ENCODE data around the gene ARL11.
A peak's percentile ranks its signal among the peaks of the same experiment; 100 is the strongest.
"Not testable (repeated sequence)": the region's sequence is repeated elsewhere in the genome, so short reads cannot be mapped to it uniquely, and the experiment has no call there.

The ARL11 gene

DNA sequence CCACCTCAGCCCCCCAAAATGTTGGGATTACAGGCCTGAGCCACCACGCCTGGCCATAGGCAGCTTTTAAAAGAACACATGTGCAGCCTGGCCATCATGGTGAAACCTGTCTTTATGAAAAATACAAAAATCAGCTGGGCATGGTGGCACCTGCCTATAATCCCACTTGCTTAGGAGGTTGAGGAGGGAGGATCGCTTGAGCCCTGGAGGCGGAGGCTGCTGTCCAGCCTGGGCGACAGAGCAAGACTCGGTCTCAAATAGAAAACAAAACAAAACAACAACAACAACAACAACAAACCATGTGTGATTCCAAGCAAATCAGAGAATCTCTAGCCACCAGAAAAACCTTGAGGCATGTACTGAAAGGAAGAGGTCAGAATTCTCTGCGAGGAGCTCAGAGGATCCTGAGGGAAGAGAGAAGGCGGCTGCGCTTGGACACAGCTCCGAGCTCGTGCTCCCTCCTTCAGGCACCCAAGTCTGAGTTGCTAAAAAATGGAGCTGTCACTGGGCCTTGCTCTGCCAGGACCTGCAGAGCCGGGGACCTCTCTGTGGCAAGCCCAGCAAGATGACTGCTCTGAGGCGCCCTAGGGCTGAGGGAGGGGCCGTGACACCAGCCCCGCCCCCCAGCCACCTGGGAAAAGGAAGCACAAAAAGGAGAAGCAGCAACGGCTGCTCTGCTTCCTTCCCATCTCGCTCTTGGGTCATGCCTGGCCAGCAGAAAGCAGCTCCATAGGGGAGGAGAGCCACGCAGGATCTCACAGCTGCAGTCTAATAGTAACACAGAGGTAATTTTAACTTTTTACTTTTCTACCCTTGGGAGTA, at the start of gene ARL11:
ARL11 (plus strand) TSS at position 677 of the 822 bp plus-strand sequence. CDS start 1,941 bp downstream, outside the sequence.
- no peaks in the 10 kb centered on the region for H3K9me3 ChIP-seq (ENCODE audit: control insufficient read depth, insufficient read depth, low read depth, low read length)
- no peak within 1 kb of the TSS for H3K27ac ChIP-seq (ENCODE audit: low read depth, low read length)
- peaks cover 14% of the 10 kb centered on the region; the same call in 1 of the 2 replicates for H3K4me1 ChIP-seq (ENCODE audit: control insufficient read depth, insufficient read depth, low read length)
- no peak within 1 kb of the TSS for H3K9ac ChIP-seq (ENCODE audit: low read length)
- peak within 1 kb of the TSS; percentile 48 for H3K4me3 ChIP-seq (ENCODE audit: low read depth, low read length)
- no peaks in the 10 kb centered on the region for H3K36me3 ChIP-seq (ENCODE audit: control insufficient read depth, insufficient read depth, low read length)
- H3K27me3 ChIP-seq (ENCODE audit: control insufficient read depth, insufficient read depth, low read length) = no peaks in the 10 kb centered on the region

DNA sequence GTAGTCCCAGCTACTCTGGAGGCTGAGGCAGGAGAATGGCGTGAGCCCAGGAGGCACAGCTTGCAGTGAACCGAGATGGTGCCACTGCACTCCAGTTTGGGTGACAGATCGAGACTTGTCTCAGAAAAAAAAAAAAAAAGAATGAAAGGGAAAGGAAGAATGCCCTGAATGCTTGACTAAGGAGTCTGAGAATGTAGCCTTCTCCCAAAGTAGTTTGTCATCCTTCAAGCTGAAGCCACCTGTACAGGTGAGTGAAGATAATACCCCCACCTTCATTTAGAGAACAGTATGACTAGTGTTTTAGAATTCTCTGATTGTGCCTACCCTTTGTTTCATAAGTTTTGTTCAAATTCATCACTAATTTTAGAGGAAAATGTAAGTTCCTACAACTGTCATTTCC, 48.8 kb upstream of the ARL11 start:
- no peaks in the 10 kb centered on the region for H3K4me1 ChIP-seq (ENCODE audit: control insufficient read depth, insufficient read depth, low read length)
- H3K27ac ChIP-seq (ENCODE audit: low read depth, low read length) = no peak overlapping the region
- H3K36me3 ChIP-seq (ENCODE audit: control insufficient read depth, insufficient read depth, low read length) = peaks cover 21% of the 10 kb centered on the region
- no peaks in the 10 kb centered on the region for H3K9me3 ChIP-seq (ENCODE audit: control insufficient read depth, insufficient read depth, low read depth, low read length)
- H3K9ac ChIP-seq (ENCODE audit: low read length) = no peak overlapping the region
- no peaks in the 10 kb centered on the region for H3K27me3 ChIP-seq (ENCODE audit: control insufficient read depth, insufficient read depth, low read length)
- no peak overlapping the region for H3K4me3 ChIP-seq (ENCODE audit: low read depth, low read length)

DNA sequence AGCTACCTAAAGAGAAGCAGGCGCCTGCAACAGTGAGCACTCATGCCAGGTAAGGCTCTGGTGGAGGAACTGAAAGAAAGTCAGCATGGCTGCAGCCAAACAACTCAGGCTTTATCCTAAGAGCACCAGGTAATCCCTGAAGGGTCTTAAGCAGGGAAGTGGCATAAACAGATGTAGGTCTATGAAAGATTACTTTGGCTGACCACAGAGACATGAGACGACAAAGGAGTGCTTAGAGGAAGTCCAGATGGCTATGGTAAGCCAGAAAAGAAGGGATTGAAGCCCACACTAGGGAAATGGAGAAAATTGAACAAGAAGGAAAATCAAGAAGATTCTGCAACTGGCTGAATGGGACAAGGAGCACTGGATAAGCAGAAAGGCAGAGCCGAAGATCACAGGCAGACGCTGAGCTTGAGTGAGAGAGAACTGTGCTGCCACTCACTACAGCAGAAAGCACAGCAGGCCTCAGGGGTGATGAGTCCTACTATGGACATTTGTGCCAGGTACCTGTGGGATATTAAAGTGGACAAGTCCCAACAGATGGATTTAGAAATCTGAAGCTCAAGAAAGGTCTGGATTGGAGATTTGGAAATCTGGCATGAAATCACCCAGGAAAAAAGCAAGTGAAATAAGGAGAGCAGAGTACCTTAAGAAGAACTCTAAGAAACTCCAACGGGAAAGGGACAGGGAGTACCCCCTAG, 47.2 kb upstream of the ARL11 start:
- 0 out of 2 replicates have a peak, but pooled peaks cover 2% of the 10 kb centered on the region for H3K4me1 ChIP-seq (ENCODE audit: control insufficient read depth, insufficient read depth, low read length)
- H3K36me3 ChIP-seq (ENCODE audit: control insufficient read depth, insufficient read depth, low read length) = peaks cover 21% of the 10 kb centered on the region
- H3K9me3 ChIP-seq (ENCODE audit: control insufficient read depth, insufficient read depth, low read depth, low read length) = no peaks in the 10 kb centered on the region
- no peaks in the 10 kb centered on the region; the same call in 1 of the 2 replicates for H3K27me3 ChIP-seq (ENCODE audit: control insufficient read depth, insufficient read depth, low read length)
- no peak overlapping the region for H3K4me3 ChIP-seq (ENCODE audit: low read depth, low read length)
- H3K9ac ChIP-seq (ENCODE audit: low read length) = no peak overlapping the region
- H3K27ac ChIP-seq (ENCODE audit: low read depth, low read length) = no peak overlapping the region

DNA sequence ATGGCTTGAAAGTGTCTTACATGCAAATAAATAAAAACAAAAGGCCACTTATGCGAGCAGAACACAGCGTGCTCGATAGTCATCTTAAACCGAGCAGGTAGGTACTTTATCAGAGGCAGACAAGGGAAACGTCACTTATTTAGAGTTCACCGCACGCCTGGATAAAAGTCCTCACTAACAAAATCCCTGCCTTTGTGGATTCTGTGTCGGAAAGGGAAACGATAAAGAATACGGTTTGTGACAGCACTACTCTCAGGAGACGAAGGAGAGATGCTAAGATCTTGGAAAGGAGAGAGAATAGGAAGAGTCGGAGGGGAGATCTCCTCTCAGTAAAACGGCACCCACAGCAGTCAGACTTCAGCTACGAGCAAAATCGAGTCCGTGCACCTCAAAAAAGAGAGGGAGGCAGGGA, 43.5 kb upstream of the ARL11 start:
- 0 out of 2 replicates have a peak overlapping the region, but pooled peaks have one; percentile 6 for H3K27ac ChIP-seq (ENCODE audit: low read depth, low read length)
- H3K4me1 ChIP-seq (ENCODE audit: control insufficient read depth, insufficient read depth, low read length) = 0 out of 2 replicates have a peak, but pooled peaks cover 4% of the 10 kb centered on the region
- H3K27me3 ChIP-seq (ENCODE audit: control insufficient read depth, insufficient read depth, low read length) = no peaks in the 10 kb centered on the region; the same call in 1 of the 2 replicates
- H3K9ac ChIP-seq (ENCODE audit: low read length) = peak overlapping the region; percentile 81
- H3K9me3 ChIP-seq (ENCODE audit: control insufficient read depth, insufficient read depth, low read depth, low read length) = no peaks in the 10 kb centered on the region
- peak overlapping the region; percentile 96 for H3K4me3 ChIP-seq (ENCODE audit: low read depth, low read length)
- peaks cover 13% of the 10 kb centered on the region for H3K36me3 ChIP-seq (ENCODE audit: control insufficient read depth, insufficient read depth, low read length)

DNA sequence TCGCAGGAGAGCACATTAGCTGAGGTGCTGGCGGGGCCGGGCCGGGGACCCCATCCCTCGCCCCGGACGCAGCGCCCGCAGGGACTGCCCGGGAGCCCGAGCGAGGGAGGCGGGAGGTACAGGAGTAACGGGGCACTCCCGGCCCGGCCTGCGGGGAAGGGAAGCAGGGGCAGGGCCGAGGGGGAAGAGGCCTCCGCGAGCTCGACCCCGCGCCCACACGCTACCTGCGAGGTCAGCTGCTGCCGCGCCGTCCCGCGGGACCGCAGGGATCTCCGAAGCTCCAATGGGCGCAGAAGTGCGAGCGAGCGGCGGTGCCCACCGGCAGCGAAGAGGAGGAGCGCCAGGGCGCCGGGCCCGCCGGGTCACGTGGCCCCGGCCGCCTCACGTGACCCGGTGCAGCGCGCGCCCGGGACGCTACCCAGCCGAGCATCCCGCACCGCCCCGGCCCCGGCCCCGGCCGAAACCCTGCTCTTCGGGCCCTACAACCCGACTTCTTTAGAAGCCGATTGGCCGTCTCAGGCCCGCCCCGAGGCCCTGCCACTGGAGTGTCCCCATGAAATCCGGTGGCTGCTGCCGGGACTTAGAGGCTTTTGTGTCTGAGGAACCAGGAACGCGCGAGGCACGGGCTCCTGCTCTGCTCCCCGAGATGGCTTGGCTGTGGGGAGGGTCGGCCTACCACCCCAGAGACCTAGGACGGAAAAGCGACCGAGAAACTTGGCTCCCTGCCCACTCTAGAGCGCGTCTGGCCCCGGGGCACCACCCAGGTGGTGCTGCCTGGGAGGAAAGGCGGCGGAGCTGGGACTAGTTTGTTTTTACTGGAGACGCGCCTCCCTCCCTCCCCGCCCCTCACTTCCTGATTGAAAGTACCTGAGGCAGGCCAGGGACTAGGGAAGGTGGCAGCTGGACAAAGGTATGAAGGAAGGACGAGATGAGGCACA, 42.8 kb upstream of the ARL11 start, which contains the start of gene RCBTB1:
RCBTB1 (minus strand) TSS at position 339 of the 938 bp plus-strand sequence. CDS start 18,279 bp downstream, outside the sequence.
- Histone ChIP-seq H3K9me3 (ENCODE audit: control insufficient read depth, insufficient read depth, low read depth, low read length) (no peaks in the 10 kb centered on the region), H3K36me3 (ENCODE audit: control insufficient read depth, insufficient read depth, low read length) (peaks cover 6% of the 10 kb centered on the region), H3K27me3 (ENCODE audit: control insufficient read depth, insufficient read depth, low read length) (no peaks in the 10 kb centered on the region; the same call in 1 of the 2 replicates), H3K4me3 (ENCODE audit: low read depth, low read length) (peak within 1 kb of the TSS; percentile 96), H3K4me1 (ENCODE audit: control insufficient read depth, insufficient read depth, low read length) (0 out of 2 replicates have a peak, but pooled peaks cover 4% of the 10 kb centered on the region), H3K9ac (ENCODE audit: low read length) (peak within 1 kb of the TSS; percentile 81), H3K27ac (ENCODE audit: low read depth, low read length) (peak within 1 kb of the TSS; percentile 85; the same call in 1 of the 2 replicates)

DNA sequence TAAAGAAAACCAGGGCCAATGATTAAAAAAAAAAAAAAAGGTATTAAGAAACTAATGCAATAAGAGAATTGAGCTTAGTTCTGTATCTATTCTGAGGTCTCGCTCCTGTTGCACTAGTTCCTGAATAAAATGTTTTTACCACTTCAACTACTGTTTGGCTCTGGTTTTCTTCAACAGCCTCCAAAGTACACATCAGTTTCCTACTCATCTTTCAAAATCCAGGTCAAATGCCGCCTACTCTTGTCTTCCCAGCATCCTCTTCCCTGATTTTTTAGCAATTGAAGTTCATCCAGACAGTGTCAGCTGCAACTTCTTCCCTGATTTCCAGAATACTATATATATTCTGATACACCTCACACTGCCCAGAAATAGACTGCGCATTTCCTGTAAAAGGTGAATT, 41.6 kb upstream of the ARL11 start:
- Histone ChIP-seq H3K9me3 (ENCODE audit: control insufficient read depth, insufficient read depth, low read depth, low read length) (0 out of 2 replicates have a peak, but pooled peaks cover 2% of the 10 kb centered on the region), H3K27ac (ENCODE audit: low read depth, low read length) (no peak overlapping the region), H3K9ac (ENCODE audit: low read length) (no peak overlapping the region), H3K36me3 (ENCODE audit: control insufficient read depth, insufficient read depth, low read length) (peaks cover 3% of the 10 kb centered on the region; the same call in 1 of the 2 replicates), H3K4me1 (ENCODE audit: control insufficient read depth, insufficient read depth, low read length) (0 out of 2 replicates have a peak, but pooled peaks cover 4% of the 10 kb centered on the region), H3K4me3 (ENCODE audit: low read depth, low read length) (no peak overlapping the region), H3K27me3 (ENCODE audit: control insufficient read depth, insufficient read depth, low read length) (no peaks in the 10 kb centered on the region; the same call in 1 of the 2 replicates)

DNA sequence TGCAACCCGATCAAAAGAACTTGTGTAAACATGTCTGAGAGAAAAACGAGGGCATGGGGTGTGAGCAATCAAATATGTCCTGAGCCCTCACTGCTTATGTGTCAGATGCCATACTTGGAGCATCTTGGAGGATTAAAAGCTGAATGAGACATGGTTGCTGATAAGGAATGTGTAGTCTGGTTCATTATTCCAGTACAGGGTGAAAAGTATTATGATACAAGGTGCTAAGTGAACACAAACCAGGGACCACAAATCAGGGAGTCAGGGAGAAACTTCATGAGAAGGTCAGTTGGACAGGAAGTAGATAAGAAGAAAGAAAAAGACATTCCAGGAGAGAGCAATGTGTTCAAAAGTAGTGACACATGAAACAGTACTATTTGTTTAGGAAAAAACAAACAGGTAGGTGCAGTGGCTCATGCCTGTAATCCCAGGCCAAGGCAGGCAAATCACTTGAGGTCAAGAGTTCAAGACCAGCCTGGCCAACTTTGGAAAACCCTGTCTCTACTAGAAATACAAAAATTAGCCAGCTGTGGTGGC, 40.9 kb upstream of the ARL11 start:
- 0 out of 2 replicates have a peak, but pooled peaks cover 2% of the 10 kb centered on the region for H3K9me3 ChIP-seq (ENCODE audit: control insufficient read depth, insufficient read depth, low read depth, low read length)
- 0 out of 2 replicates have a peak, but pooled peaks cover 4% of the 10 kb centered on the region for H3K4me1 ChIP-seq (ENCODE audit: control insufficient read depth, insufficient read depth, low read length)
- H3K9ac ChIP-seq (ENCODE audit: low read length) = no peak overlapping the region
- no peak overlapping the region for H3K4me3 ChIP-seq (ENCODE audit: low read depth, low read length)
- H3K27me3 ChIP-seq (ENCODE audit: control insufficient read depth, insufficient read depth, low read length) = no peaks in the 10 kb centered on the region; the same call in 1 of the 2 replicates
- no peak overlapping the region for H3K27ac ChIP-seq (ENCODE audit: low read depth, low read length)
- 0 out of 2 replicates have a peak, but pooled peaks cover 3% of the 10 kb centered on the region for H3K36me3 ChIP-seq (ENCODE audit: control insufficient read depth, insufficient read depth, low read length)

DNA sequence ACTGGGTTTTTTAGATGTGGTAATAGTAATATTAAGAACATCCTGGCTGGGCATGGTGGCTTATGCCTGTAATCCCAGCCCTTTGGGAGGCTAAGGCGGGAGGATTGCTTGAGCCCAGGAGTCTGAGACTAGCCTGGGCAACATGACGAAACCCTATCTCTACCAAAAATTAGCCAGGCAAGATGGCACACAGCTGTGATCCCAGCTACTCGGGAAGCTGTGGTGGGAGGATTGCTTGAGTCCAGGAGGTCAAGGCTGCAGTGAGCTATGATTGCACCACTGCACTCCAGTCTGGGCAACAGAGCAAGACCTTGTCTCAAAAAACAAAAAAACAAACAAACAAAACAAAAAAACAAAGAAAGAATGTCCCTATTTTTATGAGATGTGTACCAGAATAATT, 37.6 kb upstream of the ARL11 start:
- not testable (repeated sequence) for H3K36me3 ChIP-seq (ENCODE audit: control insufficient read depth, insufficient read depth, low read length); H3K9me3 ChIP-seq (ENCODE audit: control insufficient read depth, insufficient read depth, low read depth, low read length); H3K27me3 ChIP-seq (ENCODE audit: control insufficient read depth, insufficient read depth, low read length); H3K4me3 ChIP-seq (ENCODE audit: low read depth, low read length); H3K9ac ChIP-seq (ENCODE audit: low read length); H3K27ac ChIP-seq (ENCODE audit: low read depth, low read length); H3K4me1 ChIP-seq (ENCODE audit: control insufficient read depth, insufficient read depth, low read length)

DNA sequence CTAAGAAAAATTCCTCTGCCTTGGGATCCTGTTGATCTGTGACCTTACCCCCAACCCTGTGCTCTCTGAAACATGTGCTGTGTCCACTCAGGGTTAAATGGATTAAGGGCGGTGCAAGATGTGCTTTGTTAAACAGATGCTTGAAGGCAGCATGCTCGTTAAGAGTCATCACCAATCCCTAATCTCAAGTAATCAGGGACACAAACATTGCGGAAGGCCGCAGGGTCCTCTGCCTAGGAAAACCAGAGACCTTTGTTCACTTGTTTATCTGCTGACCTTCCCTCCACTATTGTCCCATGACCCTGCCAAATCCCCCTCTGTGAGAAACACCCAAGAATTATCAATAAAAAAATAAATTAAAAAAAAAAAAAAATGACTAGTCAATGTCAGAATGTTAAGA, 34.4 kb upstream of the ARL11 start:
- H3K4me3 ChIP-seq (ENCODE audit: low read depth, low read length); H3K9ac ChIP-seq (ENCODE audit: low read length); H3K27me3 ChIP-seq (ENCODE audit: control insufficient read depth, insufficient read depth, low read length); H3K9me3 ChIP-seq (ENCODE audit: control insufficient read depth, insufficient read depth, low read depth, low read length); H3K4me1 ChIP-seq (ENCODE audit: control insufficient read depth, insufficient read depth, low read length); H3K27ac ChIP-seq (ENCODE audit: low read depth, low read length); H3K36me3 ChIP-seq (ENCODE audit: control insufficient read depth, insufficient read depth, low read length): not testable (repeated sequence)

DNA sequence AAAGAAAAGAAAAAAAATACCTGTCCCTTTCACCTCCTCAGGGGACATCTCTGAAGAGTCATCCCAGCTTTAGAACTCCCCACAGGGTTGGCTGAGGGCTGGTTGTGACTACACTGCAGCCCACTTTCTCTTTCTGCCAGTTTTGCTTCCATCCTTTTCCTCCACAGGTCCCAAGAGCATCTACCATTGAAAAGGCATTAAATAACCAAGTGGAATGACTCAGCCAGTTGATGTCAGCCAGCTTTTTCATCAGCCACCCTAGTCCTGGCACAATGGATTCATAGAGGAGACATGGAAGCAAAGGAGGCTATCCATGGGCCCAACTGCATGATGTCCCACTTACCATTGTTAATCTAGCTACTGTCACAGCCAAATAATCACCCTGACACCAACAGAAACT, 33.7 kb upstream of the ARL11 start:
- Histone ChIP-seq H3K4me1 (ENCODE audit: control insufficient read depth, insufficient read depth, low read length) (no peaks in the 10 kb centered on the region), H3K9ac (ENCODE audit: low read length) (no peak overlapping the region), H3K27me3 (ENCODE audit: control insufficient read depth, insufficient read depth, low read length) (no peaks in the 10 kb centered on the region), H3K36me3 (ENCODE audit: control insufficient read depth, insufficient read depth, low read length) (no peaks in the 10 kb centered on the region), H3K4me3 (ENCODE audit: low read depth, low read length) (no peak overlapping the region), H3K9me3 (ENCODE audit: control insufficient read depth, insufficient read depth, low read depth, low read length) (0 out of 2 replicates have a peak, but pooled peaks cover 2% of the 10 kb centered on the region), H3K27ac (ENCODE audit: low read depth, low read length) (no peak overlapping the region)

All from HUES6 (cell line).